ENCODE data around the gene MPRIP. TPM values are rescaled to one million over a fixed set of nuclear protein-coding genes. Genes with fewer than 3 reads are reported as not detected.

The MPRIP gene
- total RNA-seq, 1 donor from 2014 or later: 224 TPM

DNA sequence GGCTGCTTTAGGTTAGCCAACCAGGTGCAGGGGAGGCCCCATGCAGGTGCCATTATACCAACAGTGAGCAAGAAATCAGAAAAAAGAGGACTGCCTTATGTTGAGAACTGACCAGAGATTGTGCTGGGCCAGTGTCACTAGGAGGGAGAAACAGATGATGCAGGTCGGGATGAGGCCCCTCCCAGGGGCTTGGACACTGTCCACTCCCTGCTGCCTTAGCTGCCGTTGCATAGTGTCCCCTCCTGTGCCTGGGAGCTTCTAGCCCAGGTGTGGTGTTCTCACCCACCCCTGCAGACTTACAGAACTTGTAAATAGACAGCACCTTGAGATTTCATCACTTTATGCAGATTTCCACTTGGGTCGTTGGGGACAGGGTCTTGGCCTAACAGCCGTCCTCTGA is 127.1 kb downstream of the MPRIP start:
- no peaks in the 10 kb centered on the region for H3K27me3 Mint-ChIP-seq (ENCODE audit: low read depth)
- H3K4me1 Mint-ChIP-seq: peaks cover 8% of the 10 kb centered on the region
- peaks cover 41% of the 10 kb centered on the region for H3K36me3 Mint-ChIP-seq
- TF ChIP-seq, protein P1, sequence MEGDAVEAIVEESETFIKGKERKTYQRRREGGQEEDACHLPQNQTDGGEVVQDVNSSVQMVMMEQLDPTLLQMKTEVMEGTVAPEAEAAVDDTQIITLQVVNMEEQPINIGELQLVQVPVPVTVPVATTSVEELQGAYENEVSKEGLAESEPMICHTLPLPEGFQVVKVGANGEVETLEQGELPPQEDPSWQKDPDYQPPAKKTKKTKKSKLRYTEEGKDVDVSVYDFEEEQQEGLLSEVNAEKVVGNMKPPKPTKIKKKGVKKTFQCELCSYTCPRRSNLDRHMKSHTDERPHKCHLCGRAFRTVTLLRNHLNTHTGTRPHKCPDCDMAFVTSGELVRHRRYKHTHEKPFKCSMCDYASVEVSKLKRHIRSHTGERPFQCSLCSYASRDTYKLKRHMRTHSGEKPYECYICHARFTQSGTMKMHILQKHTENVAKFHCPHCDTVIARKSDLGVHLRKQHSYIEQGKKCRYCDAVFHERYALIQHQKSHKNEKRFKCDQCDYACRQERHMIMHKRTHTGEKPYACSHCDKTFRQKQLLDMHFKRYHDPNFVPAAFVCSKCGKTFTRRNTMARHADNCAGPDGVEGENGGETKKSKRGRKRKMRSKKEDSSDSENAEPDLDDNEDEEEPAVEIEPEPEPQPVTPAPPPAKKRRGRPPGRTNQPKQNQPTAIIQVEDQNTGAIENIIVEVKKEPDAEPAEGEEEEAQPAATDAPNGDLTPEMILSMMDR (IDR thresholded peaks at IDR 0.05; ENCODE audit: unreplicated experiment): no peak
- DNase-seq (ENCODE audit: low spot score in 2 of 2, unreplicated experiment in 2 of 2): no peak
- H3K4me3 Mint-ChIP-seq: no peak overlapping the region
- no peaks in the 10 kb centered on the region for H3K9me3 Mint-ChIP-seq
- H3K27ac Mint-ChIP-seq: no peak overlapping the region

DNA sequence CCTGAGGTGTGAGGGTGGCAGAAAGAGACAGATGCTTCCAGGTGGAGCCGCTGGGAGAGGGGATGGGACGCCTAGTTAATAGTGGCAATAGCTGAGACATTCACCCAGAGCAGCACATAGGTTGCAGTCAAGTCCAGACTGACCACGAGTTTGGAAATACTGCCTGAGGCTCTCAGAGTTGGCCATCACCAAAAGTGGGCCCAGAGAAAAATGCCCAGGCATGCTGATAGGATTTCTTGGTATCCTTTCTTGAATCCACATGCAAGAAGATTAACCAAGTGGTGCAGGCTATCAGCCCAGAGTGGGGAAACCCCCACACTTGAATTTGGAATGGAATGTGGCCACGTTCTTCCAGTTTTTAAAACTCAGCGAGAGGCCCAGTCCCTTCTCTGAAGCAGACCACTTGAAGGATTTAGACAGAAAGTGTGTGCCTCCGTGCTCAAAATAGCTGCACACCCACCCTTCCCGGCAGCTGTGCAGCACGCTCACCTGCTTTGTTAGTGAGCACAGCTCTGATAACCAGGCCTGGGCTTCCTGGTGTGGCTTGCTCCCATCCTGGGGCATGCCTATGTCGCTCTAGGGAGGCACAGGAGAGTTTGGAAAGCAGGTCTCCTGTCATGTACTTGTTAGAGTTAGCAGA is 128.2 kb downstream of the MPRIP start:
- no peaks in the 10 kb centered on the region for H3K27me3 Mint-ChIP-seq (ENCODE audit: low read depth)
- H3K36me3 Mint-ChIP-seq: peaks cover 34% of the 10 kb centered on the region
- H3K27ac Mint-ChIP-seq: peak overlapping the region; percentile 72
- no peak overlapping the region for H3K4me3 Mint-ChIP-seq
- no peak for DNase-seq (ENCODE audit: low spot score in 2 of 2, unreplicated experiment in 2 of 2)
- TF ChIP-seq, protein P1 (IDR thresholded peaks at IDR 0.05; ENCODE audit: unreplicated experiment): no peak
- H3K4me1 Mint-ChIP-seq: peaks cover 8% of the 10 kb centered on the region
- no peaks in the 10 kb centered on the region for H3K9me3 Mint-ChIP-seq

DNA sequence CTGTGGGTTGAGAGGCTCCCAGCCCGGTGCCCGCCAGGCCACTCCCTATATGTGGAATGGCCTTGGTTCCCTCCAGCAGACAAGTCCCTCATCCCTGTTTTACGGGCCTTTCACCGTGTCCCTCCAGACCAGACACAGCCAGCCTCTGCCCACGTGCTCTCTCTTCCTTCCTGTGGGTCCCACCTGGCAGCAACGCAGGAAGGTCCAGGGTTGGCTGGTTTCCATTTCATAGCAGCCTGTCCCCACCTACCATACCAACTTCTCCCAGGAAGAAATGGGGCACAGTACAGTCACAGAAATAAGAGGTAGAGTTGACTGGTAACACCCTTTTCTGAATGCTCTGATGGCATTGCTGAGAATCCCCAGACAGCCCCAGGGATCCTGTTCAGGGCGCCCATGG is 128.9 kb downstream of the MPRIP start:
- no peak for DNase-seq (ENCODE audit: low spot score in 2 of 2, unreplicated experiment in 2 of 2)
- no peak overlapping the region for H3K4me3 Mint-ChIP-seq
- TF ChIP-seq, protein P1 (IDR thresholded peaks at IDR 0.05; ENCODE audit: unreplicated experiment): no peak
- H3K27ac Mint-ChIP-seq: peak overlapping the region; percentile 16
- H3K4me1 Mint-ChIP-seq: peaks cover 8% of the 10 kb centered on the region
- no peaks in the 10 kb centered on the region for H3K9me3 Mint-ChIP-seq
- H3K36me3 Mint-ChIP-seq: peaks cover 30% of the 10 kb centered on the region
- H3K27me3 Mint-ChIP-seq (ENCODE audit: low read depth): no peaks in the 10 kb centered on the region

DNA sequence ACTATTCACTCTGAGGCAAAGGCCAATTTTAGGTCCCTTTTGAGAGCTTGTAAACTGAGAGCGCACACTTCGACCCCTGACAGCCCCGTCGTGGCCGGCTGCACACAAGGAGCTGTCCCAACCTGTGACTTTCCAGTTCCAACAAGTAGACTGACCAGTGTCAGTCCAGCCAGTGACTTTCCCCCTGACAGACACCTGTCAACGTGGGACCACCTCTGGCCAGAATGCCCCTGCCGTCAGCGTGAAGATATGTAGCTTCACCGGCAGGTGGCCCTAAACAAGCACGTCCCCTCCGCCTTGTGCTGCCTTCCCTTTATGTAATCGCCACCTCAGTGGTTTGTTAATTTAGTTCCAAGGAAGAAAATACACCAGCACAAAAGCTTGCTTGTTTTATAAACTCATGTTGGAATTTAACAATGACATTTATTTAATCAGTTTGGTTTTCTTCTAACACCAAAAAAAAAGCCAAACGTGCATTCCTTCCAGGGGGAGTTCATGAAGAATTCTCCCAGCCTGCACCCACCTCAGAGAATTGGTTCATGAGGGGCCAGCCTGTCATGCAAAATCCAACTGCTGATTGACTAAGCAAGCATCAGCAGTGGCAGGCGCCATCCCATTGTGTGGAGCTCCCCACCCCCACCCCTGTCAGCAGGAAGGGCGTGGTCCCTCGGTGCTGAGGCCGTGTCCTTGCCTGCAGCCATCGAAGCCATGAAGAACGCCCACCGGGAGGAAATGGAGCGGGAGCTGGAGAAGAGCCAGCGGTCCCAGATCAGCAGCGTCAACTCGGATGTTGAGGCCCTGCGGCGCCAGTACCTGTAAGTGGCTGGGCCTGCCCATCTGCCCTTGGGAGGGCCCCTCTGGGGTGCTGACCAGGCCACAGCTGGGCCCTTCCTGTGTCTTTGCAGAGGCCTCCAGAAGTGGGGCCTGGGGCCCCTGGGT is 130.0 kb downstream of the MPRIP start:
- H3K36me3 Mint-ChIP-seq: peaks cover 28% of the 10 kb centered on the region
- H3K4me3 Mint-ChIP-seq: no peak overlapping the region
- H3K4me1 Mint-ChIP-seq: peaks cover 8% of the 10 kb centered on the region
- no peaks in the 10 kb centered on the region for H3K9me3 Mint-ChIP-seq
- TF ChIP-seq, protein P1 (IDR thresholded peaks at IDR 0.05; ENCODE audit: unreplicated experiment): no peak
- no peak overlapping the region for H3K27ac Mint-ChIP-seq
- DNase-seq (ENCODE audit: low spot score in 2 of 2, unreplicated experiment in 2 of 2): no peak
- H3K27me3 Mint-ChIP-seq (ENCODE audit: low read depth): no peaks in the 10 kb centered on the region

DNA sequence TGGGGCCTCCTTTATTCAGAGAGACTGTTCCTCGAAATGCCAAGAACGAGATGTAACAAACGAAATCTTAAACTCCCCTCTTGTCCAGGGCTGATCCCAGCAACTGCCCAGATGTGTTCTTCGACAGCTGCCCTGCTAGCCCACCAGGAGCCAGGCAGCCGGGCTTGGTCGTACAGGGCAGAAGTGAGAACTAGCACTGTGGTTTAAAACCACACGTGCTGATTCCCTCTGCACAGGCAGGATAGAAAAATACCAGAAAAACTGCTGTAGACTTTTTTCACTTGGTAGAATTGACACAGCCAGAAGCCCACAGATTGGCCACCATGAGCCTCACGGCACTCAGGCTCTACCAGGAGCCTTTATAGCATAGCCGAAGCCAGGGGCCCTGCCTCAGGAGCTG is 130.7 kb downstream of the MPRIP start:
- Mint-ChIP-seq H3K4me1 (peaks cover 8% of the 10 kb centered on the region), H3K9me3 (no peaks in the 10 kb centered on the region), H3K27ac (no peak overlapping the region), H3K4me3 (no peak overlapping the region), H3K36me3 (peaks cover 32% of the 10 kb centered on the region), H3K27me3 (ENCODE audit: low read depth) (no peaks in the 10 kb centered on the region)
- DNase-seq (ENCODE audit: low spot score in 2 of 2, unreplicated experiment in 2 of 2): no peak
- TF ChIP-seq, protein P1 (IDR thresholded peaks at IDR 0.05; ENCODE audit: unreplicated experiment): no peak

All from mesothelial cell of epicardium (in vitro differentiated cells).